Activated CD4-positive, alpha-beta T cell treated with anti-CD3 and anti-CD28 coated beads, Interleukin-10, Interleukin-2, amounts not matched to agents 100 ng/mL and 50 ng/mL, durations not matched to agents 16 hours and 8 hours (primary cell): ENCODE results near the gene MTURN.
A peak's percentile ranks its signal among the peaks of the same experiment; 100 is the strongest.

Experiments
- DNase-seq: peaks from one replicate; pipeline ENCODE4 v3.0.0-alpha.2; 2020

Gene MTURN

GRCh38 chr7:30162622-30163124 is 27.9 kb downstream of the MTURN start:
- peak; percentile 44 for DNase-seq

- DNase-seq = peak; percentile 56
Observed at GRCh38 chr7:30163231-30163894, 28.6 kb downstream of the MTURN start.

- DNase-seq = peak; percentile 39
Observed at GRCh38 chr7:30164567-30164966, 29.8 kb downstream of the MTURN start.

- DNase-seq = no peak
Observed at GRCh38 chr7:30165590-30165989, 30.8 kb downstream of the MTURN start.

- DNase-seq = no peak
Observed at GRCh38 chr7:30166155-30166840, 31.5 kb downstream of the MTURN start.

GRCh38 chr7:30166841-30167235 is 32.1 kb downstream of the MTURN start:
- DNase-seq = no peak

- no peak for DNase-seq
Observed at GRCh38 chr7:30167901-30168300, 33.1 kb downstream of the MTURN start.

GRCh38 chr7:30168835-30169573 is 34.2 kb downstream of the MTURN start:
- DNase-seq = no peak

GRCh38 chr7:30169579-30169978 is 34.8 kb downstream of the MTURN start:
- no peak for DNase-seq

- no peak for DNase-seq
Observed at GRCh38 chr7:30170476-30171205, 35.9 kb downstream of the MTURN start.

GRCh38 chr7:30171766-30172447 is 37.1 kb downstream of the MTURN start:
- no peak for DNase-seq

GRCh38 chr7:30172451-30172850 is 37.7 kb downstream of the MTURN start:
- DNase-seq = no peak

- no peak for DNase-seq
Observed at GRCh38 chr7:30173058-30173897, 38.5 kb downstream of the MTURN start.

- DNase-seq = no peak
Observed at GRCh38 chr7:30175180-30175579, 40.4 kb downstream of the MTURN start.

- DNase-seq = no peak
Observed at GRCh38 chr7:30175636-30176147, 40.9 kb downstream of the MTURN start.

- DNase-seq = no peak
Observed at GRCh38 chr7:30176463-30177109, 41.8 kb downstream of the MTURN start.

- no peak for DNase-seq
Observed at GRCh38 chr7:30177186-30177585, 42.4 kb downstream of the MTURN start.

GRCh38 chr7:30177965-30178364 is 43.2 kb downstream of the MTURN start:
- no peak for DNase-seq

- no peak for DNase-seq
Observed at GRCh38 chr7:30178748-30179436, 44.1 kb downstream of the MTURN start.

- no peak for DNase-seq
Observed at GRCh38 chr7:30180718-30181117, 45.9 kb downstream of the MTURN start.
